Astrocyte (in vitro differentiated cells and primary cell): ENCODE results near the gene ID1. TPM values are rescaled to one million over a fixed set of nuclear protein-coding genes. Genes with fewer than 3 reads are reported as not detected.

Experiments
- DNase-seq: peaks from one replicate; pipeline ENCODE4 v3.0.0-alpha.2; 2010; ENCODE audit warnings: low read depth
- FAIRE-seq: peaks from 2 replicates; lab custom pipeline; 2011; peaks lifted over from hg19 to GRCh38; lab: Jason Lieb, UNC
- H2AFZ ChIP-seq: 2 replicates; pipeline ENCODE4 v1.6.0; 2012; ENCODE audit warnings: low read depth, low read length, inconsistent platforms
- H3K27ac ChIP-seq: 2 replicates; pipeline ENCODE4 v1.5.1; 2011; ENCODE audit warnings: low read depth, low read length, inconsistent platforms
- H3K27me3 ChIP-seq: 2 replicates; pipeline ENCODE4 v1.6.0; 2011; ENCODE audit warnings: low read length, inconsistent platforms; ENCODE audit not compliant: insufficient read depth
- H3K36me3 ChIP-seq: 2 replicates; pipeline ENCODE4 v1.5.1; 2011; ENCODE audit warnings: low read length, inconsistent platforms; ENCODE audit not compliant: insufficient read depth
- H3K4me1 ChIP-seq: 2 replicates; pipeline ENCODE4 v1.5.1; 2011; ENCODE audit warnings: low read length, inconsistent platforms; ENCODE audit not compliant: insufficient read depth
- H3K4me2 ChIP-seq: 2 replicates; pipeline ENCODE4 v1.6.0; 2012; ENCODE audit warnings: low read length, inconsistent platforms
- H3K4me3 ChIP-seq: 2 replicates; pipeline ENCODE4 v1.5.1; 2011; ENCODE audit warnings: low read depth, mild to moderate bottlenecking, low read length, inconsistent platforms; ENCODE audit not compliant: insufficient read depth
- H3K79me2 ChIP-seq: 2 replicates; pipeline ENCODE4 v1.6.0; 2012; ENCODE audit warnings: mild to moderate bottlenecking, low read length, inconsistent platforms; ENCODE audit not compliant: insufficient read depth
- H3K9ac ChIP-seq: 2 replicates; pipeline ENCODE4 v1.6.0; 2012; ENCODE audit warnings: mild to moderate bottlenecking, low read length, inconsistent platforms
- H3K9me3 ChIP-seq: 2 replicates; pipeline ENCODE4 v1.5.1; 2012; ENCODE audit warnings: low read depth, mild to moderate bottlenecking, low read length, inconsistent platforms; ENCODE audit not compliant: insufficient read depth
- H4K20me1 ChIP-seq: 2 replicates; pipeline ENCODE4 v1.6.0; 2012; ENCODE audit warnings: low read length, inconsistent platforms; ENCODE audit not compliant: insufficient read depth
- H3K27ac Mint-ChIP-seq: one replicate; pipeline ENCODE4 v1.8.0; 2021; ENCODE audit warnings: mild to moderate bottlenecking, mixed read lengths; ENCODE audit not compliant: unreplicated experiment
- H3K27me3 Mint-ChIP-seq: one replicate; pipeline ENCODE4 v1.8.0; 2021; ENCODE audit warnings: low read depth, mixed read lengths; ENCODE audit not compliant: unreplicated experiment
- H3K36me3 Mint-ChIP-seq: one replicate; pipeline ENCODE4 v1.8.0; 2021; ENCODE audit warnings: low read depth, mixed read lengths; ENCODE audit not compliant: unreplicated experiment
- H3K4me1 Mint-ChIP-seq: one replicate; pipeline ENCODE4 v1.8.0; 2021; ENCODE audit warnings: low read depth, mixed read lengths; ENCODE audit not compliant: unreplicated experiment
- H3K4me3 Mint-ChIP-seq: one replicate; pipeline ENCODE4 v1.8.0; 2021; ENCODE audit warnings: mild to moderate bottlenecking, moderate library complexity, mixed read lengths; ENCODE audit not compliant: unreplicated experiment
- H3K9me3 Mint-ChIP-seq: one replicate; pipeline ENCODE4 v1.8.0; 2021; ENCODE audit warnings: mild to moderate bottlenecking, mixed read lengths; ENCODE audit not compliant: unreplicated experiment
- EZH2 ChIP-seq: IDR thresholded peaks from 2 replicates; pipeline ENCODE4 v1.6.1; 2012; ENCODE audit warnings: mild to moderate bottlenecking, low read length, inconsistent platforms; ENCODE audit not compliant: insufficient read depth
- total RNA-seq: library from RNA; stranded (reverse); gene quantifications from 2 replicates; pipeline ENCODE4 v1.2.1, GENCODE V29; 2021
- TF ChIP-seq, protein P1 (sequence below): IDR thresholded peaks from 2 replicates; pipeline ENCODE4 v1.5.1; 2011; ENCODE audit warnings: low read depth, mild to moderate bottlenecking, inconsistent platforms, low read length, moderate library complexity; ENCODE audit not compliant: insufficient read depth

Gene ID1
- total RNA-seq, 1 donor from 2014 or later = 73.7 TPM

- H3K36me3 Mint-ChIP-seq = peaks cover 1% of the 10 kb centered on the region
- peaks cover 27% of the 10 kb centered on the region for H3K4me1 ChIP-seq
- H3K4me1 Mint-ChIP-seq = peaks cover 11% of the 10 kb centered on the region
These were observed 7.6 kb upstream of the ID1 start for GRCh38 chr20:31597481-31597855.

GRCh38 chr20:31602431-31602778 lies 2.7 kb upstream of the ID1 start:
- FAIRE-seq (no peak), DNase-seq (no peak)
- Mint-ChIP-seq H3K27me3 (no peaks in the 10 kb centered on the region), H3K36me3 (no peaks in the 10 kb centered on the region), H3K9me3 (peaks cover 4% of the 10 kb centered on the region), H3K4me3 (peak overlapping the region; percentile 47), H3K4me1 (peaks cover 19% of the 10 kb centered on the region), H3K27ac (peak overlapping the region; percentile 79)
- Histone ChIP-seq H3K9me3 (no peaks in the 10 kb centered on the region), H3K4me2 (peak overlapping the region; percentile 74), H4K20me1 (peaks cover 22% of the 10 kb centered on the region), H3K4me3 (no peak overlapping the region), H3K27me3 (no peaks in the 10 kb centered on the region), H3K4me1 (peaks cover 28% of the 10 kb centered on the region), H3K27ac (peak overlapping the region; percentile 98), H3K9ac (peak overlapping the region; percentile 68), H3K36me3 (no peaks in the 10 kb centered on the region), H2AFZ (no peak overlapping the region), H3K79me2 (peaks cover 29% of the 10 kb centered on the region)
- TF ChIP-seq EZH2 = no peak
- TF ChIP-seq, protein P1, sequence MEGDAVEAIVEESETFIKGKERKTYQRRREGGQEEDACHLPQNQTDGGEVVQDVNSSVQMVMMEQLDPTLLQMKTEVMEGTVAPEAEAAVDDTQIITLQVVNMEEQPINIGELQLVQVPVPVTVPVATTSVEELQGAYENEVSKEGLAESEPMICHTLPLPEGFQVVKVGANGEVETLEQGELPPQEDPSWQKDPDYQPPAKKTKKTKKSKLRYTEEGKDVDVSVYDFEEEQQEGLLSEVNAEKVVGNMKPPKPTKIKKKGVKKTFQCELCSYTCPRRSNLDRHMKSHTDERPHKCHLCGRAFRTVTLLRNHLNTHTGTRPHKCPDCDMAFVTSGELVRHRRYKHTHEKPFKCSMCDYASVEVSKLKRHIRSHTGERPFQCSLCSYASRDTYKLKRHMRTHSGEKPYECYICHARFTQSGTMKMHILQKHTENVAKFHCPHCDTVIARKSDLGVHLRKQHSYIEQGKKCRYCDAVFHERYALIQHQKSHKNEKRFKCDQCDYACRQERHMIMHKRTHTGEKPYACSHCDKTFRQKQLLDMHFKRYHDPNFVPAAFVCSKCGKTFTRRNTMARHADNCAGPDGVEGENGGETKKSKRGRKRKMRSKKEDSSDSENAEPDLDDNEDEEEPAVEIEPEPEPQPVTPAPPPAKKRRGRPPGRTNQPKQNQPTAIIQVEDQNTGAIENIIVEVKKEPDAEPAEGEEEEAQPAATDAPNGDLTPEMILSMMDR = no peak

More at GRCh38 chr20:31597481-31597855, 7.6 kb upstream of the ID1 start:
- no peak for DNase-seq
- no peaks in the 10 kb centered on the region for H4K20me1 ChIP-seq
- TF ChIP-seq EZH2 = no peak
- TF ChIP-seq, protein P1 = no peak
- H3K27me3 Mint-ChIP-seq = no peaks in the 10 kb centered on the region
- H3K4me3 Mint-ChIP-seq = no peak overlapping the region
- H3K27me3 ChIP-seq = no peaks in the 10 kb centered on the region
- no peaks in the 10 kb centered on the region for H3K9me3 ChIP-seq
- H3K27ac Mint-ChIP-seq = no peak overlapping the region
- H3K36me3 ChIP-seq = no peaks in the 10 kb centered on the region
- H3K9me3 Mint-ChIP-seq = peaks cover 4% of the 10 kb centered on the region
- no peak overlapping the region for H3K4me3 ChIP-seq
- H3K27ac ChIP-seq = no peak overlapping the region
- H2AFZ ChIP-seq = no peak overlapping the region
- no peak overlapping the region for H3K9ac ChIP-seq
- no peak for FAIRE-seq
- no peak overlapping the region for H3K4me2 ChIP-seq
- no peaks in the 10 kb centered on the region for H3K79me2 ChIP-seq

DNA sequence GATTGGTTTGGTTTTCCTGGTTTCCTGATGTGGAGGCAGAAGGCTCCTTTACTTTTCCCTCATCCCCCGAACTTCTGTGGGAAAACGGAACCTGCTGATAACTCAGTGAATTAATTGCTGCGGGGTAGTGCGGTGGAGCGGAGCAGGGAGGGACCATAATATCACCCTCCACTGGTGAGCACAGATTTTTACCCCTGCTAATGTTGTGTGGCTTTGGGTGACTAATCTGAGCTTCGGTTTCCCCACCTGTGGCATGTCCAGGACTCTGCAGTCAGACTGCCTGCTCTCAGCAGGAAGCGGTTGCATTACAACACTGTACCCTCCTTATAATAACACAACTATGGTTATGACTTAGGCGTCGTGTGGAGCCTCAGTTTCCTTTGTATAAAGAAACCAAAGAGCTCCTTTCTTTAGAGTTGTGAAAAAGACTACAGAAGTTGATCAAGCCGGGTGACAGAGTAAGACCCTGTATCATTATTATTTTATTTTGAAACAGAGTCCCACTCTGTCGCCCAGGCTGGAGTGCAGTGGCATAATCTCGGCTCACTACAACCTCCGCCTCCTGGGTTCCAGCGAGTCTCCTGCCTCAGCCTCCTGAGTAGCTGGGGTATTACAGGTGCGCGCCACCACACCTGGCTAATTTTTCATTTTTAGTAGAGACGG lies 2.2 kb upstream of the ID1 start:
- Mint-ChIP-seq H3K36me3 (no peaks in the 10 kb centered on the region), H3K4me3 (peak overlapping the region; percentile 47), H3K27ac (peak overlapping the region; percentile 79), H3K27me3 (no peaks in the 10 kb centered on the region), H3K4me1 (peaks cover 24% of the 10 kb centered on the region), H3K9me3 (peaks cover 4% of the 10 kb centered on the region)
- H3K4me3 ChIP-seq = no peak overlapping the region
- H3K9me3 ChIP-seq = no peaks in the 10 kb centered on the region
- peaks cover 31% of the 10 kb centered on the region for H3K79me2 ChIP-seq
- H3K4me2 ChIP-seq = peak overlapping the region; percentile 74
- H3K27me3 ChIP-seq = no peaks in the 10 kb centered on the region
- H4K20me1 ChIP-seq = peaks cover 24% of the 10 kb centered on the region
- peak overlapping the region; percentile 68 for H3K9ac ChIP-seq
- H2AFZ ChIP-seq = no peak overlapping the region
- TF ChIP-seq, protein P1 = peak; percentile 8
- TF ChIP-seq EZH2 = no peak
- H3K27ac ChIP-seq = peak overlapping the region; percentile 98
- DNase-seq (peak; percentile 90), FAIRE-seq (no peak)
- H3K36me3 ChIP-seq = no peaks in the 10 kb centered on the region
- peaks cover 33% of the 10 kb centered on the region for H3K4me1 ChIP-seq
